ENCODE results near the gene ANKRD6.
A peak's percentile ranks its signal among the peaks of the same experiment; 100 is the strongest.

ANKRD6 gene

DNA sequence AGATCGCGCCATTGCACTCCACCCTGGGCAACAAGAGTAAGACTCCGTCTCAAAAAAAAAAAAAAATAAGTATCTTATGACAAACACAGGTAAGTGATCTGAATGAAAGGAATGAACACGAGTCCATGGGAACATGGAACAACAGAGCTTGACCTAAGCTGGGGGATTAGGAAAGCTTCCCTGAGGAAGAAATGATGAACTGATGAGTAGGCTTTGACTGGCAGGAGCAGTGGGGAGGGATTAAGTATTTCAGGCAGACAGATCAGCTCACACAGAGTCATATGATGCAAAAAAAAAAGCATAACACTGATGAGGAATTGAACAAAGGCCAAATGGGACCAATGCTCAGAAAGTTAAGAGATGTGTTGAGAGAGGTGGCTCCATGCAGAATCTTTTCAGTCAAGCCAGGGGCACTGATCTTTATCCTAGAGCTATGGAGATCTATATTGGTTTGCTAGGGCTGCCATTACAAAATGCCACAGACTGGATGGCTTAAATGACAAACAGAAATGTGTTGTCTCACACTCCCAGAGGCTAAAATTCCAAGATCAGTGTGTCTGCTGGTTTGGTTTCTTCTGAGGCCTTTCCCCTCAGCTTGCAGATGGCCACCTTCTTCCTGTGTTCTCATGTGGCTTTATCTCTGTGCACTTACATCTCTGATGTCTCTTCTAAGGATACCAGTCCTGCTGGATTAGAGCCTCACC lies 85.6 kb downstream of the ANKRD6 start:
- DNase-seq, result no peak

DNA sequence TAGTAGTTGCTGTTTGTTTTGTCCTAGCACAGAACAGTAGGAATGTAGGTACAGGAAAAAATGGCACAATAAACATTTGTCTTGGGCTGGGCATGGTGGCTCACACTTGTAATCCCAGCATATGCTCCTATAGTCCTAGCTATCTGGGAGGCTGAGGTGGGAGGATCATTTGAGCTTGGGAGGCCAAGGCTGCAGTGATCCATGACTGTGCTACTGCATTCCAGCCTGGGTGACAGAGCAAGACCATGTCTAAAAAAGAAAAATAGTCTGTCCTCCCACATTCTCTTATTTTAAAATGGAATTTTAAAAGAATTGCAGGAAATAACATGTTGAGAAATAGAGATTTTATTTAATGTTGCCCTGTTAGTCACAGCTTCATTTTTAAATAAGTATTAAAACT lies 87.8 kb downstream of the ANKRD6 start:
- DNase-seq, result no peak

DNA sequence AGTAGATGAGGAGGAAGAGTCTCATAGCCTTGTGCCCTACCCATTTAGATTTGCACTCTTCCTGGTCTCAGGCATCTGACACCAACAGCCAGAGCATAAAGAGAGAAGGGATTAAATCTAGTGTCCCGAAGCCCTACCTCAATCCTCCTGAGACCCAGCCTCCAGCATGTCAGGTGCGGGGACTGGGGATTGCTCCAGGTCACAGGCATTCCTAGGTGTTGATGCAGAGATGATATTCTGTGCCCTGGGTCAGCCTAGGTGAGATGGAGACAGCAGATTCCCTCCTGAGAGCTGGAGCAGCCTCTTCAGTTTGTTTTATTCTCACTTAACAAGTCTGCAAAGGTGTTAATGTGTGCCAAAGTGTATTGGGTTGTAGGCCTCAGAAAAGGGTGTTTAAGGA lies 89.8 kb downstream of the ANKRD6 start:
- DNase-seq, result no peak

DNA sequence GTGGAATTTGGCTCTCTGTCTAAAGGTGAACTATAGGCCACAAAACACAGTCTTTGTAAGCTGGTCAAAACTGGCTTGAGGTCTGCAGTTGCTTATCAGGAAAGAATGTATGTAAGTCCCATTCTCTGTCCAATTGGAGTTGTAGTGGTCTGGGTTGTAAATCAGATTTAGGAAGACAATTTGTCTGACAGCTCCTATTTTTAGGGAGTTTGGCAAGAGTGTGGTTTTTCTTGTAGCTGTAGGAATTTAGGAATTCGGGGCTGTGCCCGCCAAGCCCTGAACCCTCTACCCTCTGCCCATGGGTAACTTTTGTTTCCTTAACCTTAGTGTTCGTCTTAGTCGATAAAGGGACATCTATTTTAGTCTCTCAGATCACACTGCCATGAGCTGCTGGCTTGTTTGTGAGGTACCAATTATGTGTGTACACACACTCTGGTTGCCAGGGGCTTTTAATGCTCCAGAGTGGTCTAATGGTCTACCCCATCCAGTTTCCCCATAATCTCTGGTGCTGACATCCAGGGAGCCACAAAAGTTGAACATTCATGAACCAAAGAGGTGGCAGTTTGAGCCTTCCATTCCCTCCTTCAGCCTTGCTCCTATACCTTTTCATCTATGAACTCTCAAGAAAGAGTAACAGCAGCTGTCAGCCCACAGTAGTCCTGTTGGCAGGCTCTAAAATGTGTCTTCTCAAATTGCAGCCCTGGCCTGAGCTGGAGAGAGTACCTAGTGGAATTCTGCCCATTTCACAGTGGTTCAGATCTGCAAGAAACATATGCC lies 93.0 kb downstream of the ANKRD6 start:
- DNase-seq, result no peak

DNA sequence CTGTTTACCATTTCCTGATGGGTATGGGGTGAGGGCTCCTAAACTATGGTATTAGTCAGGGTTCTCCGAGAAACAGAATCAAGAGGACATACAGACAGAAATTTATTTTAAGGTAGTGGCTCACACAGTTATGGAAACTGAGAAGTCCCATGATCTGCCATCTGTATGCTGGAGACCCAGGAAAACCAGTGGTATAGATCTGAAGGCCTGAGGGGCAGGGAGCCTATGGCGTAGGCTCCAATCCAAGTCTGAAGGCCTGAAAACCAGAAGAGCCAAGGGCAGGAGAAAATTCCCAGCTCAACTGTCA lies 93.6 kb downstream of the ANKRD6 start:
- no peak for DNase-seq

DNA sequence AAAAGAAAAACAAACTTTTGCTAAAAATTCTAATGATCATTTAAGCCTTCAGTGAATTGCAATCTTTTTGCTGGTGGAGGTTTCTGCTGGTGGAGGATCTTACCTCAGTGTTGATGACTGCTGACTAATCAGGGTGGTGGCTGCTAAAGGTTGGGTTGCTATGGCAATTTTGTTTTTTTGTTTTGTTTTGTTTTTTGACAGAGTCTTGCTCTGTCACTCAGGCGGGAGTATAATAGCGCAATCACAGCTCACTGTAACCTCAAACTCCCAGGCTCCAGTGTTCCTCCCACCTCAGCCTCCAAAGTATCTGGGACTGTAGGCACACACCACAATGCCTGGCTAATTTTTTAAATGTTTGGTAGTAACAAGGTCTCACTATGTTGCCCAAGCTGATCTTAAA lies 94.7 kb downstream of the ANKRD6 start:
- DNase-seq, result no peak

DNA sequence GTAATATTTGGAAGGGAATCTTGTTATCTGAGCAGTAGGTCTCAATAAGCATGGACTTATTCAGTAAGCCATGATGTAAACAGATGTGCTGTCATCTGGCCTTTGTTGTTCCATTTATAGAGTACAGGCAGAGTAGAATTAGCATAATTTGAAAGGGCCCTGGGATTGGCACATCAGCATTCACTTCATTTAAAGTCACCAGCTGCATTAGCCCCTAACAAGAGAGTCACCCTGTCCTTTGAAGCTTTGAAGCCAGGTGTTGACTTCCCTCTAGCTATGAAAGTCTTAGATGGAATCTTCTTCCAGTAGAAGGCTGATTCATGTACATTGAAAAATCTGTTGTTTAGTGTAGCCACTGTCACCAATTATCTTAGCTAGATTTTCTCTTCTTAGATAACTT lies 95.9 kb downstream of the ANKRD6 start:
- no peak for DNase-seq

DNA sequence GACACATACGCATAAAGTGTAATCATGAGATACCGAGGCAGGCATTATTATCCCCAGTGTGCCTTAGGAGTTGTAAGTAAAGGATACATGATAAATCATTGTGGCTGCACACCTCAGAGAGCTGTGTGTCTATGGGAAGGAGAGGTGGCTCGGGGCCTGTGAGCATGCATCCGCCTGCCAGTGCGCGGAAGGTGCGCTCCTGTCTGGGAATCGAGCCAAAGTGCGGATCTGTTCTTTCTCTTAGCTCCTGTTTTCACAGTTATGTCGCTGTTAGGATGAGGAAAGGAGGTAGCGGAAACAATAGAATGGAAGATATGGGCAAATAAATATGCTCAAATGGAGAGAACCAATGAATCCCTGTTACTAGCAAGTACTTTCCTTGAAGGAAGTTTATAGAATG lies 98.0 kb downstream of the ANKRD6 start:
- DNase-seq, result no peak

DNA sequence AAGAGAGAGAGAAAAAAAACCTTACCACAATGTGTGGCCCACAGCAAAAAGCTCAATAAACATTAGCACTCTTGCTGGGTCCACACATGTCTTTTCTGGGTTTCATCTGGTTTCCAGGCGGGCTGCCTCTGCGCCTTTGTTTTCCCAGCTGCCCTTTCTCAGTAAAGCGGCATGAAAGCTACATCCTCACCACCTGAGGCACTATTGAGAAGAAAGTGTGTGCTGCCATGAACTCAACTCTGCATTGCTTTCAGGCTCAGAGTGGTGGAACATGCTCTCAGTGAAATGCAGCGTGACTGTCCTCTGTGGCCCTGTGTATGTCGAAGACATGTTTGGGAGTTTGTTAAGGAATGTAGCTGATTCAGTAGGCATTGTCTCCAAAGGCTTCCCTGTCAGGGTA lies 103.3 kb downstream of the ANKRD6 start:
- DNase-seq, result no peak

DNA sequence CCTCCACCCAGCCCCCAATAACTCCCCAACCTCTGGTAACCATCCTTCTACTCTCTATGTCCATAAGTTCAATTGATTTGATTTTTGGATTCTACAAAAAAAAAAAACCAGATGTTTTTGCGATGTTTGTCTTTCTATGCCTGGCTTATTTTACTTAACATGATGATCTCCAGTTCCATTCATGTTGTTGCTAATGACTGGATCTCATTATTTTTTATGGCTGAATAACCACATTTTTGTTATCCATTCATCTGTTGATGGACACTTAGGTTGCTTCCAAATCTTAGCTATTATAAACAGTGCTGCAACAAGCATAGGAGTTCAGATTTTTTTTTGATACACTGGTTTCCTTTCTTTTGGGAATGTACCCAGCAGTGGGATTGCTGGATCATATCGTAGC lies 106.8 kb downstream of the ANKRD6 start:
- DNase-seq, result no peak

DNA sequence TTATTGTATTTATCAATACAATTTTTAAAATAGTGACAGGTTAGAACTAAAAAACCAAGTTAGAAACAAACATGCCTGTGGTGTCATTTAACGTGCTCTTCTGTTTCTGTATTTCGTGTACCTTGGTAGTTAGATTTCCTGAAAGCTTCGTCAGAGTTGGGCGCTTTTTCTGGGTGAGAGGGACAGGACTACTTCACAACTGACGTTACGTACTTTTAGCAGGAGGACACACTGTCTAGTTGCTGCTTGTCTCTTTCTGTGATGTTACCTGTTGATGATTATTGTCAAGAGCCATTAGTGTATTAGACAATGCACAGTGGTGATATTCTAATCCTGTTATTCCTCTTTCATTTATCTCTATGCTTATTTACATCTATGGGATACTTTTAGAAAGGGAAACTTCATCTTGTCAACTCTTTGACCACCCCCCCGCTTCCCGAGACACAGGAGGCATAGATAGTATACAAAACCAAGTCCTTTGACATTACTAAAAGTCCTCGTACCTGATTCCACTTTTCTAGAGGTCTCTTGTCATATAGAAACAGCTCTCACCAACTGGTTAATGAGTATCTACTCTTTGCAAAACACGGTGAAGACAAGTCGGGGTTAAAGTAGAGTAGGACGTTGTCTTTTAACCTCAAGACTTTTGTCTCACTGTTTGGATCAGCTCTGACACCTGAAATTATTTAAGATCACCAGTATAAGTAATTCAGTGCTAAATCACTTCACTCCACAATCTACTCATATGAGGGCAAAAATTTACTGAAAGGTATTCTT lies 109.3 kb downstream of the ANKRD6 start:
- no peak for DNase-seq

DNA sequence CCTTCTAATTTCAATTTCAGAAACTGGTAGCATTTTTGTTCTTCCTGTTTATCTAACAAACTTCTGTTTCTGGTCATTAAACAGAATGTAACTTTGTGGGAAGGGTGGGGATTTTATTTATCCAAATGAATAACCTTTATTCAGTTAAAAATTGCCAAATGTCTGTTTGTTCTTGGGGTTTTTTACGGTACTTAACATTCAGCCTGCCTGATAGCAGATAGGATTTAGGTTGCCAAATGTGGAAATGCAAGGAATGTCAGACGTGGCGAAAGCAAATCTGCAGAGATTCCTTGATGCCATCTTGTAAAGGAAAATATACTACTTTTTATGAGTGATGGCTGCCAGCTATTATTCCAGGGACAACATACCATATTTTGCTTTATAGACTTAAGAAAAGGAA lies 109.9 kb downstream of the ANKRD6 start:
- no peak for DNase-seq

DNA sequence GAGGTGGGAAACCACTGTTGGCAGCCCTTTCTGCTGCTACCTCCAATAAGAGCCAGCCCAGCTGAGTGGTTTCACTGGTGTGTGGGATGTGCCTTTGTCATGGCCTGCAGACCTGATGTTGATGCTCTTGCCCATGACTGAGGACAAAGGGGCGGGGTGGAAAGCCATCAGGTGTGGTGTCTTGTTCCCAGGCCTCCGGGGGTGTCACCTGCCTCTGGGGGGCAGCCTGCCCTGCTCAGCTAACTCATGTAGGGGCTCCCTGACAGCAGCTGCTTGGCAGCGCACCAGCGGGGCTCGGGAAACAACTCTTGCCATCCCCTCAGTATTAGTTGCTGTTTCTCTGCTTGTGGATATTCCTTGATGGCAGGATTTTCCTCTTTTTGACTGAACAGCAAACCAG lies 114.3 kb downstream of the ANKRD6 start:
- no peak for DNase-seq

DNA sequence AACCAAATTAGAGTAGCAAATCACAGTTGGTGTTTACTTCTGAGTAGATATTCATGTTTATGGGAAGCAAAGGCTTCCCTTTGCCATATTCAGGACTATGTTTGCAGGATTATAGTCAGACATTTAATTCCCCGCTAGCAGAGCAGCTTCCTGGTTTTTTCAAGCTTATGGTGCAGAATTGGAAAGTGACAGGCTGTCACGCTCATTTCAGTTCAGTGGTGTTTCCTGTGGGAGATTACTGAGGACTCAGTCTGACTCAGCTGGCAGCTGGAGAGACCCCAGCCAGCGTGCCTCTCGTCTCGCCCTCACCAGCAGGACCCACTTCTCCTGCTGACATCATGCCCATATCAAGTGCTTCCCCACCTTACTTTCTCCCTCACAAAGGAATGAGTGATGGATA lies 120.5 kb downstream of the ANKRD6 start:
- no peak for DNase-seq

DNA sequence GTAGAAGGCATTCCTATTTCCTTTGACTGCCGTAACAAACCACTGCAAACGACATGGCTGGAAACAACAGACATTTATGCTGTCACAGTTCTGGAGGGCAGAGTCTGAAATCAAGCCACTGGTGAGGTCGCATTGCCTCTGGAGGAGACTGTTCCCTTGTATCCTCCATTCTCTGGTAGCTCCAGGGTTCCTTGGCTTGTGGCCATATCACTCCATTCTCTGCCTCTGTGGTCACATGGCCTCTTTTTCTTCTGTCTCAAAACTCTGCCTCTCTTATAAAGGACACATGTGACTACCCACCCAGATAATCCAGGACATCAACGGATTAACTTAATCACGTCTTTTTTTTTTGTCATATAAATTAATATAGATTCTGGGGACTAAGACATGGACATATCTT lies 121.2 kb downstream of the ANKRD6 start:
- no peak for DNase-seq

DNA sequence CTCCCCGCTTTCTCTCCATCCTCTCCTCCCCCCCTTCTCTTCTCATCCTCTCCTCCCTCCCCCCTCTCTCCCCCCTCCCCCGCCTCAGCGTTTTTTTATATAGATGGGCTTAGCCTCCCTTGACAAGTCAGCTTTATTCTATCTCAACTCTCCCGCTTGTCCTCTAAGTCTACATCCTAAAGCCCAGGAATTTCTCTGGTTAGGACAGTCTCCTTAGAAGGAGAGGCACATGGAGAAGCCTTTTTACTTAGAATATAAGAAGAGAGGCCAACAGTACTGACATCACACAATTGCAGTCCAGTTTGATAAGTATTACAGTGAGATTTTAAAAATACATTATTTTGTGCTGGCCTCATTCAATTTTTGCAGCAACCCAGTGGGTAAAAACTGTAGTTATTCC lies 122.1 kb downstream of the ANKRD6 start:
- no peak for DNase-seq

DNA sequence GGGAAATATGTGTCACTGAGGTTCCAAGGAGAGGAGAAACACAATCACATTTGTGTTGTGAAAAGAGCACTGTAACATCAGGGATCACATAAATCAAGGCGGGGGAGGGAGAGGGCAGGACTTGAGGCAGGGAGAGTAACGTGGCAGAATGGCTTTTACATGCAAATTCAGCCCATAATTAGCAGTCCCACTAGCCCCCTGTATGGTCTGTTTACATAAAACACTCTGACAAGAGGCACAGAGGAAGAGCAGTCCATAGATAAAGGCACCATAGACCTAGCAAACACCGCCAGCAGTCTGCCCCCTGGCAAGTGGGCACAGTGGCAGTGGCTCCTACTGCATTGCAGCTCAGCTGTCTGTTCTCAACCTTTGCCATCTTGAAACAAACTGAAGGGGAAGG lies 122.9 kb downstream of the ANKRD6 start:
- no peak for DNase-seq

DNA sequence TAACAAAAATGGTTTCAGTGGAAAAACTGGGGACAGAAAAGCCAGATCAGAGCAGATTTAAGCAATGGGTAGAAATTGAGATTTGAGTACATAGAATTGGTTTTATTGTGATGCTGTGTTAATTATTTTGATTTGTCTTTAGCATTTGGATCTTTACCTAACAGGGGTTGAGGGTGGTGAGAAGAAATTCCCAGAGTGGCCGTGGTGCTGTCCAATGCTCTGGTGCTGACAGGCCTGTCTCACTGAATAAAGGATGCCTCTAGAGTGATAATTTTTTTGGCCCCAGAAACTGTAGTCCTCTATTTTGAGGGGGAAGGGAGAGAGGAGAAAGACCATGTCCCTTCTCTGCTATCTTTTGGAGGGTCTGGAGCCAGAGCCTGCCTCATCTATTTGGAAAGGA lies 126.5 kb downstream of the ANKRD6 start:
- no peak for DNase-seq

DNA sequence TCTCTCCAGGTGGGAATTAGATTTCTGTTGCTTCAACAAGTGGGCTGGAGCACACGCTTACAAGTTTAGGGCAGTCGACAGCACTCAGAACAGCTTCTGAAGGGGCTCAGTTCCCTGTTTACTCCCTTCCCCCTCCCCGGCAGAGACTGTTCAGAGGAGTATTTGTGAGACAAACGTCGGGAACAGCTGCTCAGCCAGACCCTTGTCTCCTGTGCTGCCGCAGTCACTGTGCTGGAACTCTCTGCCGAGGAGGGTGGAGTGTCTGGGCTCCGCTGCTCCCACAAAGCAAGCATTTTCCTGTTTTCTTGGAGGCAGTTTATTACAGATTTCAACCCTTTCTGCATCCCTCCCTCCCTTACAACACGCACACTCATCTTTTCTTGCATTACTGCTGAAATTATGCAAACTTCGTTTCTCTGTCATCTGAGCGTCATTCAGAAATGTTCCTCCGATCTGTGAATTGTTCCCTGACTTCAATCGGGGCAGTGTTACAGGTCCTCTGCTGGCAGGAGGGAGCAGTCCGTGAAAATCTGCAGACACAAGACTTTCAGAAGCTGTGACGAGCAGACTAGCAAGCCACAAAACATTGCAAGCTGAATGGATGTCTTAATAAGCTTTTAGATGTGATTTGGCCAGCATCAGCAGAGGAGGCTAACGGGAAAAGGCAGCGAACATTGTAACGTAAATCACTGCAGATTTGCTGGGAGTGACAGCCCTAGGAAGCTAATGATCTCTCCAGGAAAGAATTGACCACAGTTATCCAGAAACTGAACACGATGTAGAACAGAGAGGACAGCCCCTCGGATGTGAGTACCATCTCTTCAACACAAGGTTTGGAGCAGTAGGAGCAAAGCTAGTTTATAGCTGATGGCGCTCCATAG lies 129.4 kb downstream of the ANKRD6 start:
- peak; percentile 33 for DNase-seq

DNA sequence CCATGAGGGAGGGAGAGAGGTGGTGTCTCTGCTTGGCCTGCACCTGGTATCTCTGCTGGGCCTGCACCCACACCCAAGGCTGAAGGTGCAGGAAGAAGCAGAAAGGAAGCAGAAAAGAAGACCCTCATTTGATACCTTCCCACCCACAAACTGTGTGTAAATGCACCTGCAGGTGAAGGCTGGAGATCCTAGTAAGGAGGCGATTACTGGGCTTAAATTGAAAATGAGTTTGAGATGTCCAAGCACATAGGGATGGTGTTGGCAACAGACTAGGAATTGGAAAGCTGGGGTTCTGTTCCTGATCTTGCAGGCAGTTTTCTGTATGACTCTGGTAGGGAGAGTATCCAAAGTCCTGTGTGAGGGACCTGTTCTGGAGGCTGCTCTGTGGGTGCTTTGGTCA lies 130.9 kb downstream of the ANKRD6 start:
- no peak for DNase-seq

DNA sequence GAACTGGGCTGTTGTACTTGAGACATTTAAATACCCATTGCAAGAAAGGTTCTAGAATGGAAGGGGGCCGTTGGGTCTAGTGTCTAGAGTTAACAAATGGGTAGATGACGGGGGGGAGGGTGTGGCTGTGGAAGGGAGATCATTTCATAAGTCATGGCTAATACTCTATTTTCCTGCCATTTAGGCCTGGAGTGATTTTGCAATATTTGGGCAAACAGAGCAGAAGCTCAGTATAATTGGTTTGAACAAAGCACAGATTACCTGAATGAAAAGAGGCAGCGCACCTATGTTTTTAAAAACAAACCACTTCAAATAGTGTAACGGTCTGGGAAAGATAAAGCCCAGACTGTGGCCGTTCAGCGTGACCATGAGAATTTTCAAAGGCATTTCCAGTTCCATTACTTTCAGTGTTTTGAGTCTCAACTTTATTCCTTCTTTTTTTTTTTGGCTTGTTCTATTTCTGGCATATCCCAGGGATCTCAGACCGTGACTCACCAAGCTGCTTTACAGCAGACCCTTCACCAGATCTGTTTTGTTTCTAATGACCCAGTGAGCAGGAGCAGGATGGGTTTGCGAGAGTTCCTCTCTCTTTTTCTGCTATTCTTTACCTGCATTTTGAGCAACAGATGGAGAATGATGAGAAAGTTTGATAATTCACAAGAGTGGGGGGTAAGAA lies 131.9 kb downstream of the ANKRD6 start:
- no peak for DNase-seq

DNA sequence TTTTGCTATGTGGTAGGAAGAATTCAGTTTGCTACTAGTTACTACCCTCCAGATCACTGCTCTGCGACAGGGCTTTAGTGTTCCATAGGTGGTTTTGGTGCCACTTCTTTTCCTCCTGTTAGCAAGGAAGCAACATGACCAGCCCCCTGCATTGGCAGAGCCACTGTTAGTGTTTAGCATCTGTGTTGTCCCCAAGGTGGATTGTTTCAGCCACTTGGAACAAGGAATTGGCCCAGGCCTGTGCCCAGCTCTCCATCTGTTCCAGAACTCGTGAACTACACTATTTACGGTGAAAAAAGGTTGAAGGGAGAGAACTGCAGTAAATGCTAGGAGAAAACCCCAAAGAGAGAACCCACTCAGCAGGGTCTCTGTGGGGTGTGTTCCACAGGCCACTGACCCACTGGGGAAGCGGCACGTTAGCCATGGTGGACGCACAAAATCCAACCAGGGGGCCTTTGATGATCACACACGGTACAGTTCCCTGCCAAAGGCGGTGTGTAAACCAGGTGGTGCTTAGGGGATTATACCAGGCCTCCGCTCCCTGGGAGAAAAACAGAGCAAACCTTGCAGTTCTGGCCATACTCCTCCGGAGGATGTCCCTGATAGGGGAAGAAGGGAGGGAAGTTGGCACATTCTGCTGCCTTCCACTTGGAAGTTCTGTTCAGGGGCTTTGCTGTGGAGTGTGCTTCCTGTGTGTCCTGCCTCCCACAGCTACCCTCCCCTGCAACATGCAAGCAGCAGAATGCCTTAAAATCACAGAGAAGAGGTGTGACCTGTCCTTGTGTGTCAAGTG lies 133.3 kb downstream of the ANKRD6 start:
- no peak for DNase-seq

Data from NCI-H2227 treated with DMSO at 0.1 percent for 48 hours (cell line).